Left lung (tissue), 10 donors: ENCODE results near the gene ADD2. TPM values are rescaled to one million over a fixed set of nuclear protein-coding genes. Genes with fewer than 3 reads are reported as not detected.

Experiments
- ATAC-seq: fragments of 200-7000 bp; cut with Tn5 transposase; one replicate; pipeline ENCODE4 v1.9.1; 2020; ENCODE audit warnings: moderate library complexity
- DNase-seq, 4 donors: peaks; one replicate each; pipeline ENCODE4 v3.0.0-alpha.2; 2013 to 2020
- H3K27ac ChIP-seq, 2 donors: fragments of 200-600 bp; sonication (generic) in 1 of 2; one replicate each; pipeline versions ENCODE4 v1.5.0 to v1.8.0; 2020 to 2021
- H3K27me3 ChIP-seq, 2 donors: fragments of 200-600 bp; sonication (generic) in 1 of 2; one replicate each; pipeline versions ENCODE4 v1.5.0 to v1.8.0; 2020 to 2021
- H3K36me3 ChIP-seq, 2 donors: fragments of 200-600 bp; sonication (generic) in 1 of 2; one replicate each; pipeline versions ENCODE4 v1.5.0 to v1.8.0; 2020 to 2021
- H3K4me1 ChIP-seq, 2 donors: fragments of 200-600 bp; one replicate each; pipeline ENCODE4 v1.8.0; 2021
- H3K4me3 ChIP-seq, 2 donors: fragments of 200-600 bp; sonication (generic) in 1 of 2; one replicate each; pipeline versions ENCODE4 v1.5.0 to v1.8.0; 2020 to 2021; ENCODE audit warnings: mild to moderate bottlenecking in 1 of 2
- H3K9me3 ChIP-seq, 2 donors: fragments of 200-600 bp; sonication (generic) in 1 of 2; one replicate each; pipeline versions ENCODE4 v1.5.0 to v1.8.0; 2020 to 2021
- CTCF ChIP-seq, 2 donors: fragments of 200-600 bp; sonication (generic) in 1 of 2; IDR thresholded peaks; one replicate each; pipeline versions ENCODE4 v1.5.0 to v1.8.0; 2021; ENCODE audit warnings: antibody characterized with exemption in 2 of 2
- intact Hi-C, 2 donors: fragments of 100-400 bp; cut with DNase I; formaldehyde crosslinking; loops; one replicate each; pipeline versions ENCODE4 v1.11.2 to v1.14.2; 2022
- polyA plus RNA-seq, 6 donors: library from polyadenylated mRNA; unstranded; fragments of 120-200 nt; gene quantifications; one replicate each; pipeline ENCODE4 v1.2.1, GENCODE V29; 2013; ENCODE audit not compliant: insufficient read length in 6 of 6
- total RNA-seq, 2 donors: library from RNA; stranded (reverse); fragmentation: NEBNext Ultra II Directional; extraction: Animal tissue kit (Norgen Biotek cat#: 25700); gene quantifications; one replicate each; pipeline ENCODE4 v1.2.1, GENCODE V29; 2021
- donor health status: DM: no; HTN: yes; CAD: no.
- donor health status: DM: no; HTN: no; CAD: no.

The ADD2 gene
- total and polyA plus RNA-seq, 8 donors: 0.92 to 12.2 (median 6.5) TPM

GRCh38 chr2:70714141-70714905 is 53.7 kb downstream of the ADD2 start:
- Histone ChIP-seq H3K4me3 (no peak overlapping the region), H3K27ac (no peak overlapping the region), H3K4me1 (no peaks in the 10 kb centered on the region), H3K27me3 (peaks cover 0 to 7% of the 10 kb centered on the region in 2 donors), H3K36me3 (no peaks in the 10 kb centered on the region), H3K9me3 (no peaks in the 10 kb centered on the region)
- ATAC-seq: no peak
- intact Hi-C loops: no loop called here
- TF ChIP-seq CTCF (IDR thresholded peaks at IDR 0.05): no peak
- DNase-seq: no peak

- TF ChIP-seq CTCF (IDR thresholded peaks at IDR 0.05): no peak
- H3K27ac ChIP-seq: no peak overlapping the region
- H3K4me1 ChIP-seq: no peaks in the 10 kb centered on the region
- intact Hi-C loops: no loop called here
- peaks cover 0 to 7% of the 10 kb centered on the region in 2 donors for H3K27me3 ChIP-seq
- H3K36me3 ChIP-seq: no peaks in the 10 kb centered on the region
- no peaks in the 10 kb centered on the region for H3K9me3 ChIP-seq
- no peak for ATAC-seq
- no peak overlapping the region for H3K4me3 ChIP-seq
- DNase-seq: no peak
Measured at GRCh38 chr2:70712916-70713315, 55.1 kb downstream of the ADD2 start.

GRCh38 chr2:70711191-70711590 is 56.8 kb downstream of the ADD2 start:
- DNase-seq (no peak), ATAC-seq (no peak)
- intact Hi-C loops: no loop called here
- Histone ChIP-seq H3K4me1 (no peaks in the 10 kb centered on the region), H3K27me3 (no peaks in the 10 kb centered on the region), H3K27ac (no peak overlapping the region), H3K9me3 (no peaks in the 10 kb centered on the region), H3K4me3 (no peak overlapping the region), H3K36me3 (no peaks in the 10 kb centered on the region)
- no peak for TF ChIP-seq CTCF (IDR thresholded peaks at IDR 0.05)

GRCh38 chr2:70710038-70710690 is 57.8 kb downstream of the ADD2 start:
- DNase-seq (no peak), ATAC-seq (peak; percentile 15)
- Histone ChIP-seq H3K27me3 (no peaks in the 10 kb centered on the region), H3K4me1 (no peaks in the 10 kb centered on the region), H3K36me3 (no peaks in the 10 kb centered on the region), H3K9me3 (no peaks in the 10 kb centered on the region), H3K27ac (peak overlapping the region in 1 of 2 donors; percentile 28), H3K4me3 (no peak overlapping the region)
- intact Hi-C loops: no loop called here
- no peak for TF ChIP-seq CTCF (IDR thresholded peaks at IDR 0.05)

GRCh38 chr2:70709275-70710037 is 58.5 kb downstream of the ADD2 start:
- Histone ChIP-seq H3K4me1 (no peaks in the 10 kb centered on the region), H3K4me3 (no peak overlapping the region), H3K9me3 (no peaks in the 10 kb centered on the region), H3K27me3 (no peaks in the 10 kb centered on the region), H3K27ac (peak overlapping the region in 1 of 2 donors; percentile 28), H3K36me3 (no peaks in the 10 kb centered on the region)
- intact Hi-C loops: no loop called here
- TF ChIP-seq CTCF (IDR thresholded peaks at IDR 0.05): no peak
- peak; percentile 57 for ATAC-seq
- no peak for DNase-seq
